Choroid plexus epithelial cell (primary cell): ENCODE results near the gene CHMP4A.

ENCODE experiments used
- DNase-seq: peaks from one replicate; pipeline ENCODE4 v3.0.0-alpha.2; 2010; ENCODE audit warnings: low read depth
- H3K4me3 ChIP-seq: 2 replicates; pipeline ENCODE4 v1.5.1; 2011; ENCODE audit warnings: low read depth, mild to moderate bottlenecking, control low read depth, low read length, moderate library complexity
- CTCF ChIP-seq: conservative IDR thresholded peaks from 2 replicates; pipeline ENCODE4 v1.5.1; 2011; ENCODE audit warnings: low read depth, mild to moderate bottlenecking, control low read depth, inconsistent platforms, low read length, moderate library complexity

CHMP4A gene

DNA sequence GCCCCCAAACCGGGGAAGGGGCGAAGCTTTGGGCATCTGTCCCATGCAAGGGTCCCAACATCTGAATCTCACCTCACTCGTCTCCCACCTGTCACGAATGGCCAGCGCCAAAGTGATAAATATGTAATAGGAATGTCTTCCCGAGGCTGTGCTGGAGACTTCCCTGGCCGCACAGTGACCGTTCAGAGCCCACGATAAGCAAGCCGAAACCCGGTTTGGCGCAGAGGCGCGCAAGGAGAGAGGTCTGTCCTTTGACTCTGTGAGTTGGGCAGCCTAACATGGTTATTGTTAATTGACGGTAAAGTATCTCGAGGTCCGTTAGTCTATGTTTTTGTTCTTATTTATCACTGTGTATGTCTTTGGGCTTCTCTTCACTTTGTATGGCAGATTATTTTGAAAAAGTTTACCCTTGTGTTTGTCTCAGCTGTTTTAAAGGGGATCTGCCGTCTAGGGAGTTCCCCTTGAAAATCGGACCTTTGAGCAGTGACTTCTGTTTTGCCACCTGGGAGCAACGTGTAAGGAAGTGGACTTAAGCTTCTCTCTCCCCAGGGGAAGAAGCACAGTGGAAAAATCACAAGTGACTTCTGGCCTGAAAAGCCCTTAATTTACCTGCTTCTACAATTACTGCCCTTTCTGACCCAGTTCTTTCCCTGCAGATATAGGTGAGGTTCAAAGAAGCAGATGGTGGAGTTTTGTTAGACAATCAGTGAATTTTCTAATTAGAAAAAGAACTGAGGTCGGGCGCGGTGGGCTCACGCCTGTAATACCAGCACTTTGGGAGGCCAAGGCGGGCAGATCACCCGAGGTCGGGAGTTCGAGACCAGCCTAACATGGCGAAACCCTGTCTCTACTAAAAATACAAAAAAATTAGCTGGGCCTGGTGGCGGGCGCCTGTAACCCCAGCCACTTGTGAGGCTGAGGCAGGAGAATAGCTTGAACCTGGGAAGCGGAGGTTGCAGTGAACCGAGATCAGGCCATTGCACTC lies 16.9 kb downstream of the CHMP4A start:
- H3K4me3 ChIP-seq = peak overlapping the region; percentile 96
- peak; percentile 35 for DNase-seq
- TF ChIP-seq CTCF = no peak

DNA sequence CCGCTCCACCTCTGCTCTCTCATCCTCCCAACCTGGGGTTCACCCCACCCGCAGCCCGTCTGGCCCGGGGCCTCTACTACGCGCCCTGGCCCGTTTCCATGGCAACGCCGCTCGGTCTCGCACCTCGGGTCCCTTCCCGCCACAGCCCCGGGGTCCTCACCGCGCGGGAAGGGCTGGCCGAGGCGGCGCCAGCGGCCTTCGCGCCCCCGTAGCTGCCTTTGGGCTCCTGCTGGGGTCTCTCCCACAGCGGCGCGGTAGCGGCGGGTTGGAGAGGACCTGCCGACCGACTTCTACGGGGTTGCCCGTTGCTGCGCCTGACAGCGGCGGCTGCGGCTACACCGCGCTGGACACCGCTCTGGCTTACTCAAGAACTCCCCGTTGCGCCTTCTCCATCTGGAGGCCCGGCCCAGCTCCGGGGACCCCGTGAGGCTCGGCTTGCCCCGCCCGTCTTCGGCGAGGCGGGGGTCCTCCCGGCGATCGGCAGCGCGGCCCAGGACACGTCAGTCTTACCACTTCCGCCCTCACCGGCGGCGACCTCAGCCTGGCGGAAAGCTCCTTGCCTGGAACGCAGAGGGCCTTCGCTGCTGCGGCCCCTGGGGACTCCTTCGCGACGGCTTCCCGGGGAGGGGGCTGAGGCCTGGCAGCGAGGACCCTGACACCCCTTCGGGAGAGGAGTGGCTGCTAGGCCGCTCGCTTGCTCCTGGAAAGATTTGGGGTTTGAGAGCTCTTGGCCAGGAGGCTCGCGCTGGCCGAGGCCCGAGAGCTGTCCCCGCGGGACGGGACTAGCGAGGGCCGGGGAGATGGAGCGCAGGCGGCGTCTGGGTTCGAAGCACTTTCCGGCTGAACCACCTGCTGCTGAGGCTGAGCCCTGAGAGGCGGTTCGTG lies 17.9 kb downstream of the CHMP4A start, which contains the start of gene TM9SF1:
TM9SF1 (minus strand) TSS at position 256 of the 885 bp plus-strand sequence. CDS start 422 bp downstream, outside the sequence.
- H3K4me3 ChIP-seq = peak within 1 kb of the TSS; percentile 96
- peak; percentile 92 for DNase-seq
- no peak for TF ChIP-seq CTCF

- no peak for TF ChIP-seq CTCF
- H3K4me3 ChIP-seq = peak overlapping the region; percentile 96
- DNase-seq = no peak
Observed at GRCh38 chr14:24194873-24195185, 18.5 kb downstream of the CHMP4A start.

DNA sequence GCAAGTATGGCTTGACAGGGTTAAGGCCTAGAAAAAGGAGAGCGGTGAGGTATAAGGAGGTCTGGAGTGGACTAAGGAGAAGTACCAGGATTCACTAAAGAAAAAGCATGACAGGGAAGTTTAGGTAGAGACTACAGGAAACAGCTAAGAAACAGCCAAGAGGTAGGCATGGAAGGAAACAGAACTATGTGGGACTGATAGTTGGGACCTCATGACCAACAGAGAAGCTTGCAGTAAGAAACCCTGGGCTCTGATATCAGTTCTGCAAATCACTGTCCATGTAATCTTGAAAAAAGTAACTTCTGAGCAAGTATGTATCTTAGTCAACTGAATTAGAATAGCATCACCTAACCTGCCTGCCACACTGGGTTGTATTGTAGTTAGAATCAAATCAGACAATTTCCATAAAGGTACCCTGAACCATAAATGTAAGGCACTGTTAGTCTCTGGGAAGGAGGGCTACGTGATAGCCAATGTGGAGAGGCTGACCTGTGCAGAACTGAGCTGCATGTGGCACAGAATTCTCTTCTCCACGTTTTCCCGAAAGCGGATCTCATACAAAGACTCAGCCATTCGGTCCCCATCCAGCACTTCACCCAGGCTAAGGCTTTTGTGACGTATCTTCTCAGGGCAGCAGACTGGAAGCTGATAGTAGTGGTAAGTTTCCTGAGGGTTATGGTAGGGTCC lies 19.0 kb downstream of the CHMP4A start:
- no peak for TF ChIP-seq CTCF
- DNase-seq = no peak
- H3K4me3 ChIP-seq = peak overlapping the region; percentile 96

DNA sequence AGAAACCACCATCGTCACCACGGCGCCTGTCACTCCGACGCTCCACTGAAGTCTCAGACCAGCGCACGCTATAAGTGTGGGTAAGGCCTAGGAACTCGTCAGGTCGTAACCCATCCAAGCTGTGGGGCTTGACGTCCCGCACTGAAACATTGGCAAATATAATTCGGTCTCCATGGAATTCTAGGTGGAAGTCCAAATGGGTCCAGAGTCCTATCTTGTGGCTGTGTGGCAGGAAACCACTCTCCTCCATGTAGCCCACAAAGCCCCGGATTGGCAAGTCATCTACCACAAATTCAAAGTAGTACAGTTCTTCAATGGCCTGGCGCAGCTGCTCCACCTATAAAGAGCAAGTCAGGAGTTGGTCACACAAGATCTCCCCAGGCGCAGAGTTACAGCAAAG lies 20.4 kb downstream of the CHMP4A start:
- H3K4me3 ChIP-seq = no peak overlapping the region
- no peak for TF ChIP-seq CTCF
- DNase-seq = no peak

DNA sequence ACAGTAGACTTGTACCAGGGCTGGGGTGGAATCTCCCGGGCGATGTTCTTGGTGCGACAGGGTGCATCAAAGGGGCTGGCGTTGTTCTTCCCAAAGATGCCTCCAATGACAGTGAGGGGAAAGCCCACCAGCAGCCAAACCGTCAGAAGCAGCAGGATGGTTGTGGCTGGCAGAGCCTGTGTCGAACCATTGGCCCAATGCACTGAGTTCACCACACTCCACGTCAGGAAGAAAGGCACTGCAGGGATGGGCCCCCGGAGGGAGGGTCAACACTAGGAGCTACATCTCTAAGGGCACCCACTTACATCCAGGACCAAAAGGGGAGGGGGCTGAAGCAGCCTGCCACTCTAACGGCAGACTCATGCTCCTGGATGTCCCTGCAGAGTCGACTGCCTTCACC lies 22.9 kb downstream of the CHMP4A start:
- DNase-seq = no peak
- no peak overlapping the region for H3K4me3 ChIP-seq
- TF ChIP-seq CTCF = no peak
